Measurements from ENCODE around the gene LTBP1.
A peak's percentile ranks its signal among the peaks of the same experiment; 100 is the strongest.

The LTBP1 gene

DNA sequence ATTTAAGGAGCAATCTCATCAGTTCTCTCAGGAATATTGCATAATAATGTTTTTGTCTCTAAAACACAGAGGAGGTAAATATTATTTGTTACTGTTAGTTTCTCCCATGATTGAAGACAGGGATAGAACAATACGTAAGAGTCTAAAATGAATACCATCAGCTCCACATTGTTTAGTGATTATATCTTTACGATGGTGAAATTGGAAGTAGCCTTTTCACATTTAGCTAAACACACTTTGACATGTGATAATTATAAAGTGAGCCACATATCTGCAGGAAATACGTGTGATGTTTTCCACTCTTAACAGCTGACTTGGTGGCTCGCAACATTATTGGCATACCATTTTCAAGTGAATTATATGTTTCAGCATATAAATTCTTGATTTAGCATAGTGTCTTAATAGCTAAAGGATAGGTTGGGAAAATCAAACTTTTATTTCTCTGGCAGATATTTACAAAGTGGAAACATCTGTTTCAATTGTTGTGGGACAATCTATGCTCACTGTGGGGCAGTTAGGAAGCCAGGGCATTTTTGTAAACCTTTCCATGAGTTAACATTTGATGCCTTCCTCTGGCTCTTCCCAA, 321.6 kb downstream of the LTBP1 start:
- H3K4me1 ChIP-seq (ENCODE audit: insufficient read depth, low read length) = peaks cover 13% of the 10 kb centered on the region
- H3K4me3 ChIP-seq (ENCODE audit: low read depth in 1 of 2, low read length in 2 of 2) = no peak overlapping the region
- H3K36me3 ChIP-seq (ENCODE audit: insufficient read depth, low read length) = no peaks in the 10 kb centered on the region
- no peaks in the 10 kb centered on the region for H3K27me3 ChIP-seq (ENCODE audit: control insufficient read depth in 1 of 2, insufficient read depth in 2 of 2, low read length in 2 of 2)
- no peak overlapping the region for H3K27ac ChIP-seq (ENCODE audit: low read depth, low read length)
- H3K9me3 ChIP-seq (ENCODE audit: low read length) = no peaks in the 10 kb centered on the region
- H3K9ac ChIP-seq (ENCODE audit: low read length) = no peak overlapping the region

DNA sequence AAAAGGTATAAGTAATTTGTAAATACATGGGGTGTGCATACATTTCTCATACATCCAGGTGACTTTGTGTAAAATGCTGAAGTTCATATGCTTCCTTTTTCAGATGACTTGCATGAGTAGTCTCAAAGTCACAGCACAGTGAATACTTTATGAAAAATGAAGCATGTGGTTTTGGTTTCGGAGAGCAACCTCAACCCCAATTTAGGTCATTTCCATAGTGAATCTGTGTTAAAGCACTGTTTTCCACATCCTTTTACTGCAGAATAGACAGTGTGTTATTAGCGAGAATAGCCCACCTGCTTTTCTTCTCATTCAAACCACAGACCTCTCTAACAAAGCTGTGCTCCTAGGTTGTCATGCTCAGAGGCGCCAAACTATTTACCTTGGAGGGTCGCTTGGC, 325.2 kb downstream of the LTBP1 start:
- Histone ChIP-seq H3K36me3 (ENCODE audit: insufficient read depth, low read length) (peaks cover 5% of the 10 kb centered on the region), H3K9me3 (ENCODE audit: low read length) (no peaks in the 10 kb centered on the region), H3K9ac (ENCODE audit: low read length) (no peak overlapping the region), H3K27ac (ENCODE audit: low read depth, low read length) (no peak overlapping the region), H3K27me3 (ENCODE audit: control insufficient read depth in 1 of 2, insufficient read depth in 2 of 2, low read length in 2 of 2) (no peaks in the 10 kb centered on the region), H3K4me1 (ENCODE audit: insufficient read depth, low read length) (peaks cover 13% of the 10 kb centered on the region), H3K4me3 (ENCODE audit: low read depth in 1 of 2, low read length in 2 of 2) (no peak overlapping the region)

GRCh38 chr2:33273479-33273878, 326.7 kb downstream of the LTBP1 start:
- H3K4me3 ChIP-seq (ENCODE audit: low read depth in 1 of 2, low read length in 2 of 2) = no peak overlapping the region
- H3K4me1 ChIP-seq (ENCODE audit: insufficient read depth, low read length) = peaks cover 3% of the 10 kb centered on the region
- no peaks in the 10 kb centered on the region for H3K9me3 ChIP-seq (ENCODE audit: low read length)
- H3K36me3 ChIP-seq (ENCODE audit: insufficient read depth, low read length) = peaks cover 5% of the 10 kb centered on the region
- no peak overlapping the region for H3K27ac ChIP-seq (ENCODE audit: low read depth, low read length)
- no peaks in the 10 kb centered on the region for H3K27me3 ChIP-seq (ENCODE audit: control insufficient read depth in 1 of 2, insufficient read depth in 2 of 2, low read length in 2 of 2)
- no peak overlapping the region for H3K9ac ChIP-seq (ENCODE audit: low read length)

DNA sequence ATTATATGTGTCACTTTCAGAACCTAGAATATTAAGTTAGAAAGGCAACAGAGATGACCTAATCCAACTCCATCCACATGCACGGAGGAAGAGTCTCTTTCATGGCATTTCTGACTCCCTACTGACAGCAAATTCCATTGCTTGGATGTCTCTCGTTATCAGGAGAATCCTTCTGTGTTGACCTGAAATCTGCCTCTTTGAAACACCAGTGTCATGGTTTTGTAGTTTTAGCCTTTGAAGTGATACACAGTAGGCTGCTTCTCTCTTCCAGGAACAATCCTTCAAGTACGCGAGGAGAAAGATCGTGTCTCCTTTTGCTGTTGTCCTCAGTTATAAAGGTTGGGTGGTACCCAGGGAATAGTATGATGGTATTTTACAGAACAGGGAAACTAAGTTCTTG, 327.8 kb downstream of the LTBP1 start:
- H3K27me3 ChIP-seq (ENCODE audit: control insufficient read depth in 1 of 2, insufficient read depth in 2 of 2, low read length in 2 of 2) = no peaks in the 10 kb centered on the region
- H3K9ac ChIP-seq (ENCODE audit: low read length) = no peak overlapping the region
- peaks cover 5% of the 10 kb centered on the region for H3K36me3 ChIP-seq (ENCODE audit: insufficient read depth, low read length)
- no peaks in the 10 kb centered on the region for H3K9me3 ChIP-seq (ENCODE audit: low read length)
- no peak overlapping the region for H3K27ac ChIP-seq (ENCODE audit: low read depth, low read length)
- no peak overlapping the region for H3K4me3 ChIP-seq (ENCODE audit: low read depth in 1 of 2, low read length in 2 of 2)
- H3K4me1 ChIP-seq (ENCODE audit: insufficient read depth, low read length) = no peaks in the 10 kb centered on the region

DNA sequence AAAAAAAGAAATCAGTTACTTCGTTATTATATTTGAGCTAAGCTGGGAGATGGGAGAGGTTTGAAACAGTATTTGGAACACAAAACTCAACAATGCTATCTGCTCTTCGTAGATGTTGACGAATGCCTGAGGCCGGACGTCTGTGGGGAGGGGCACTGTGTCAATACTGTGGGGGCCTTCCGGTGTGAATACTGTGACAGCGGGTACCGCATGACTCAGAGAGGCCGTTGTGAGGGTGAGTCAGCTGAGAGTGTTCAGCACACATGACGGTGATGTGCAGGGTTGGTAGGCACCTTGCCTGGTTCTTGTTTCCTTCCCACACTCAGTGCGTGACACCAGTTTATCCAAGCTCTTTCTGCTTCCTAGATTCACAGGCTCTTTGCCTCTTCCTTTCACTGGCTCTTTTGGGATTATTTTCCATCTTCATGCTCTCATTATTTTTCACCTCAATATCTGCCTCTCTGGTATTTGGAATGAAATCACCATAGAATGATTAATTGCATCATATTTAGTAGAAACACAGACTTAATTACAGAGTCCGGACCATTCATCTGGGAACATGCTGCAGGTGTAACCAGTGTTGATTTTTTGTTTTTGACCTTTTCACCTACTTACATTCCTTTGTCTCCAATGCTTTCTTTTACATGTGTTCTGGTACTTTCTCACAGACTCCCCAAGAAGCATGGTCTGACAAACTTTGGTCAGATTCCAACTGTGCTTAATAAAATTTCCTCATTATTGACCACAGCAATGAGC, 329.1 kb downstream of the LTBP1 start:
- Histone ChIP-seq H3K4me1 (ENCODE audit: insufficient read depth, low read length) (no peaks in the 10 kb centered on the region), H3K4me3 (ENCODE audit: low read depth in 1 of 2, low read length in 2 of 2) (no peak overlapping the region), H3K9me3 (ENCODE audit: low read length) (no peaks in the 10 kb centered on the region), H3K27me3 (ENCODE audit: control insufficient read depth in 1 of 2, insufficient read depth in 2 of 2, low read length in 2 of 2) (no peaks in the 10 kb centered on the region), H3K27ac (ENCODE audit: low read depth, low read length) (peak overlapping the region; percentile 44), H3K36me3 (ENCODE audit: insufficient read depth, low read length) (peaks cover 5% of the 10 kb centered on the region), H3K9ac (ENCODE audit: low read length) (no peak overlapping the region)

DNA sequence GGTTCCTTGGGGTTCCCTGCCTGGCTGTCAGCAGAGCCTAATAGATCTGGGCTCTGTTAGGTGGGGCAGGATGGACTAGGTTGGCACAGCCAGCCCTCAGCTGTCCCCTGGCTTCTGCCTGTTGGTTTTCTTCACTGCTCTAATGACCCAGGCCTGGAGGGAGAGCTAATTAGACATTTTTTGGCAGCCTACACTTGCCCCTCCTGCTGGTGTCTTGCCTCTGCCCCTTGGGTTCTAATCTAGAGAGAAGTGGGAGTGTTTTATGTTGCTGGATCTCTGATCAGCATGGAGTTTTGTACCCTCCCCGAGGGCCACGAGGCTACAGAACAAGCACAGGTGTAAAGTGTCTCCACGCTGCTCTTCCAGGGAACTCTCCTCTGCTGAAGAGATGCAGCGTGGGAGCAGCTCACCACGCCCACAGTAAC, 330.3 kb downstream of the LTBP1 start:
- Histone ChIP-seq H3K27me3 (ENCODE audit: control insufficient read depth in 1 of 2, insufficient read depth in 2 of 2, low read length in 2 of 2) (no peaks in the 10 kb centered on the region), H3K4me3 (ENCODE audit: low read depth in 1 of 2, low read length in 2 of 2) (no peak overlapping the region), H3K36me3 (ENCODE audit: insufficient read depth, low read length) (peaks cover 5% of the 10 kb centered on the region), H3K9ac (ENCODE audit: low read length) (no peak overlapping the region), H3K9me3 (ENCODE audit: low read length) (no peaks in the 10 kb centered on the region), H3K27ac (ENCODE audit: low read depth, low read length) (no peak overlapping the region), H3K4me1 (ENCODE audit: insufficient read depth, low read length) (no peaks in the 10 kb centered on the region)

- H3K27ac ChIP-seq (ENCODE audit: low read depth, low read length) = peak overlapping the region; percentile 23
- H3K9ac ChIP-seq (ENCODE audit: low read length) = no peak overlapping the region
- H3K36me3 ChIP-seq (ENCODE audit: insufficient read depth, low read length) = peaks cover 5% of the 10 kb centered on the region
- H3K27me3 ChIP-seq (ENCODE audit: control insufficient read depth in 1 of 2, insufficient read depth in 2 of 2, low read length in 2 of 2) = no peaks in the 10 kb centered on the region
- no peaks in the 10 kb centered on the region for H3K9me3 ChIP-seq (ENCODE audit: low read length)
- H3K4me3 ChIP-seq (ENCODE audit: low read depth in 1 of 2, low read length in 2 of 2) = no peak overlapping the region
- no peaks in the 10 kb centered on the region for H3K4me1 ChIP-seq (ENCODE audit: insufficient read depth, low read length)
Measured at GRCh38 chr2:33278245-33278943, 331.6 kb downstream of the LTBP1 start.

GRCh38 chr2:33284287-33284686, 337.5 kb downstream of the LTBP1 start:
- Histone ChIP-seq H3K4me3 (ENCODE audit: low read depth in 1 of 2, low read length in 2 of 2) (no peak overlapping the region), H3K9me3 (ENCODE audit: low read length) (no peaks in the 10 kb centered on the region), H3K36me3 (ENCODE audit: insufficient read depth, low read length) (no peaks in the 10 kb centered on the region), H3K9ac (ENCODE audit: low read length) (no peak overlapping the region), H3K27me3 (ENCODE audit: control insufficient read depth in 1 of 2, insufficient read depth in 2 of 2, low read length in 2 of 2) (no peaks in the 10 kb centered on the region), H3K4me1 (ENCODE audit: insufficient read depth, low read length) (no peaks in the 10 kb centered on the region), H3K27ac (ENCODE audit: low read depth, low read length) (no peak overlapping the region)

DNA sequence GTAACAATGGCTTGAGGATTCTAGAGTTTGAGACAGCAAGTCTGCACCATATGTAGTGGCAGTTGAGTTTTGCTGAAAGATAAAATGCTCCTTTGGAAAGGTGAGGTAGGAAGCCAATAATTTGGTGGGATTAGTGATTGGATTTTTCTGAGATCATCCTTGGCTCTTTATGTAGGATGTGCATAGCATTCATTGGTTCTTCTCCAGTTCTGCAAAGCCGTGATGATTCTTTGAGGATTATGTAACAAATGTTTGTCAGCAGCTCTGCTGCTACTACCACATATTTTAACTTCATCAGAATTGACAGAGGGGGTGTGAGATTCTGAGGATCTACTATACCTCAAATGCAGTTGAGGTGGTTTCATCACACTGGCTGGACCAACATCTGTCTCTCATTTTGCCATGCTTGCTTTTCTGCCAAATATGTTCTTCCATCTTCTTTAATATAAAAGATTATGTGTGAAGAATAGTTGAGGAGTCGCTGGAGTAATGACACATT, 340.8 kb downstream of the LTBP1 start:
- H3K9me3 ChIP-seq (ENCODE audit: low read length) = no peaks in the 10 kb centered on the region
- no peak overlapping the region for H3K27ac ChIP-seq (ENCODE audit: low read depth, low read length)
- H3K9ac ChIP-seq (ENCODE audit: low read length) = no peak overlapping the region
- H3K4me3 ChIP-seq (ENCODE audit: low read depth in 1 of 2, low read length in 2 of 2) = no peak overlapping the region
- H3K4me1 ChIP-seq (ENCODE audit: insufficient read depth, low read length) = peaks cover 17% of the 10 kb centered on the region
- H3K36me3 ChIP-seq (ENCODE audit: insufficient read depth, low read length) = no peaks in the 10 kb centered on the region
- H3K27me3 ChIP-seq (ENCODE audit: control insufficient read depth in 1 of 2, insufficient read depth in 2 of 2, low read length in 2 of 2) = no peaks in the 10 kb centered on the region

- Histone ChIP-seq H3K9ac (ENCODE audit: low read length) (no peak overlapping the region), H3K36me3 (ENCODE audit: insufficient read depth, low read length) (no peaks in the 10 kb centered on the region), H3K4me1 (ENCODE audit: insufficient read depth, low read length) (peaks cover 17% of the 10 kb centered on the region), H3K4me3 (ENCODE audit: low read depth in 1 of 2, low read length in 2 of 2) (no peak overlapping the region), H3K27me3 (ENCODE audit: control insufficient read depth in 1 of 2, insufficient read depth in 2 of 2, low read length in 2 of 2) (no peaks in the 10 kb centered on the region), H3K9me3 (ENCODE audit: low read length) (no peaks in the 10 kb centered on the region), H3K27ac (ENCODE audit: low read depth, low read length) (no peak overlapping the region)
Measured at GRCh38 chr2:33288011-33288410, 341.3 kb downstream of the LTBP1 start.

GRCh38 chr2:33289961-33290360, 343.2 kb downstream of the LTBP1 start:
- Histone ChIP-seq H3K4me3 (ENCODE audit: low read depth in 1 of 2, low read length in 2 of 2) (no peak overlapping the region), H3K4me1 (ENCODE audit: insufficient read depth, low read length) (peaks cover 17% of the 10 kb centered on the region), H3K27ac (ENCODE audit: low read depth, low read length) (no peak overlapping the region), H3K9ac (ENCODE audit: low read length) (no peak overlapping the region), H3K27me3 (ENCODE audit: control insufficient read depth in 1 of 2, insufficient read depth in 2 of 2, low read length in 2 of 2) (no peaks in the 10 kb centered on the region), H3K9me3 (ENCODE audit: low read length) (no peaks in the 10 kb centered on the region), H3K36me3 (ENCODE audit: insufficient read depth, low read length) (no peaks in the 10 kb centered on the region)

Measured in muscle layer of colon (tissue), 2 donors.